ENCODE measurements around the gene AUTS2.
A peak's percentile ranks its signal among the peaks of the same experiment; 100 is the strongest.
"Not testable (repeated sequence)": the region's sequence is repeated elsewhere in the genome, so short reads cannot be mapped to it uniquely, and the experiment has no call there.

AUTS2 gene

GRCh38 chr7:70728872-70729552, 1130.7 kb downstream of the AUTS2 start:
- TF ChIP-seq SUZ12 (IDR thresholded peaks at IDR 0.05) (no peak), NFRKB (IDR thresholded peaks at IDR 0.05) (no peak), FOXM1 (IDR thresholded peaks at IDR 0.05; ENCODE audit: borderline replicate concordance) (no peak), LEF1 (IDR thresholded peaks at IDR 0.05; ENCODE audit: borderline replicate concordance) (no peak), FOXA1 (IDR thresholded peaks at IDR 0.05) (no peak), L3MBTL2 (conservative IDR thresholded peaks at IDR 0.05) (no peak), SP1 (IDR thresholded peaks at IDR 0.05) (no peak), ZNF384 (IDR thresholded peaks at IDR 0.05) (no peak)
- TF ChIP-seq, protein P1, sequence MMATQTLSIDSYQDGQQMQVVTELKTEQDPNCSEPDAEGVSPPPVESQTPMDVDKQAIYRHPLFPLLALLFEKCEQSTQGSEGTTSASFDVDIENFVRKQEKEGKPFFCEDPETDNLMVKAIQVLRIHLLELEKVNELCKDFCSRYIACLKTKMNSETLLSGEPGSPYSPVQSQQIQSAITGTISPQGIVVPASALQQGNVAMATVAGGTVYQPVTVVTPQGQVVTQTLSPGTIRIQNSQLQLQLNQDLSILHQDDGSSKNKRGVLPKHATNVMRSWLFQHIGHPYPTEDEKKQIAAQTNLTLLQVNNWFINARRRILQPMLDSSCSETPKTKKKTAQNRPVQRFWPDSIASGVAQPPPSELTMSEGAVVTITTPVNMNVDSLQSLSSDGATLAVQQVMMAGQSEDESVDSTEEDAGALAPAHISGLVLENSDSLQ (IDR thresholded peaks at IDR 0.05) = no peak
- no peak for DNase-seq (ENCODE audit: extremely low spot score)
- CTCF ChIA-PET = no interaction called here
- POLR2A ChIA-PET = no interaction called here

GRCh38 chr7:70729553-70730157, 1131.4 kb downstream of the AUTS2 start:
- DNase-seq (ENCODE audit: extremely low spot score); CTCF ChIA-PET; POLR2A ChIA-PET: not testable (repeated sequence)

- no peak for DNase-seq (ENCODE audit: extremely low spot score)
- ChIA-PET CTCF (no interaction called here), POLR2A (no interaction called here)
- TF ChIP-seq NFRKB (IDR thresholded peaks at IDR 0.05) (no peak), FOXM1 (IDR thresholded peaks at IDR 0.05; ENCODE audit: borderline replicate concordance) (no peak), BHLHE40 (IDR thresholded peaks at IDR 0.05; ENCODE audit: borderline replicate concordance) (no peak), SUZ12 (IDR thresholded peaks at IDR 0.05) (no peak), HDGF (IDR thresholded peaks at IDR 0.05; ENCODE audit: borderline replicate concordance) (no peak), FOXA1 (IDR thresholded peaks at IDR 0.05) (no peak)
Measured at GRCh38 chr7:70730451-70731110, 1132.3 kb downstream of the AUTS2 start.

- no peak for TF ChIP-seq BHLHE40 (IDR thresholded peaks at IDR 0.05; ENCODE audit: borderline replicate concordance)
- TF ChIP-seq TARDBP (IDR thresholded peaks at IDR 0.05) = no peak
- no peak for TF ChIP-seq L3MBTL2 (conservative IDR thresholded peaks at IDR 0.05)
- TF ChIP-seq FOXM1 (IDR thresholded peaks at IDR 0.05; ENCODE audit: borderline replicate concordance) = no peak
- no peak for TF ChIP-seq CTBP1 (IDR thresholded peaks at IDR 0.05; ENCODE audit: borderline replicate concordance)
- no peak for TF ChIP-seq NFRKB (IDR thresholded peaks at IDR 0.05)
- no peak for TF ChIP-seq FOXK2 (IDR thresholded peaks at IDR 0.05)
- no peak for TF ChIP-seq SP1 (IDR thresholded peaks at IDR 0.05)
- no peak for TF ChIP-seq ARNT (IDR thresholded peaks at IDR 0.05)
- TF ChIP-seq ZNF384 (IDR thresholded peaks at IDR 0.05) = no peak
- no peak for TF ChIP-seq ELF4 (IDR thresholded peaks at IDR 0.05)
- no peak for TF ChIP-seq LEF1 (IDR thresholded peaks at IDR 0.05; ENCODE audit: borderline replicate concordance)
- no peak for TF ChIP-seq HDGF (IDR thresholded peaks at IDR 0.05; ENCODE audit: borderline replicate concordance)
- TF ChIP-seq SUZ12 (IDR thresholded peaks at IDR 0.05) = no peak
- TF ChIP-seq FOXA1 (IDR thresholded peaks at IDR 0.05) = no peak
- TF ChIP-seq, protein P1 (IDR thresholded peaks at IDR 0.05) = no peak
- ChIA-PET POLR2A (no interaction called here), CTCF (no interaction called here)
Measured at GRCh38 chr7:70733090-70733489, 1134.8 kb downstream of the AUTS2 start.

DNA sequence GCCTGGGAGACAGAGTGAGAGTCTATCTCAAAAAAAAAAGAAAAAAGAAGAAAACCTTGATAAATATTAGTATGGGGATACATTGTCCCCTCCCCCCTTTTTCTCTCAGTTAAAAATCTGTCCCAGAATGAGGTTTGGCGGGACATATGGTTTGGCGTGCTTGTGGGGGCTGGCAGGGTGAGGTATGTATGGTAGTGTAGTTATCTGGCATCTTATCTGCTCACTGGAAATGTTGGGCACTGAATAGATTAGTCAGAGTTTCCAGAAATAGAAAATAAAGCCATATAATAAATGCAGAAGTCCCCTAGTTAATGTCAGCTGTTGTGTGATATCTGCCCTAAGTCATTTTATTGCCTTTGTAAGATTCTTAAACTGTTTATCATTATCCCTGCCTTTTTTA, 1136.1 kb downstream of the AUTS2 start:
- POLR2A ChIA-PET = no interaction called here
- TF ChIP-seq, protein P1 (IDR thresholded peaks at IDR 0.05) = no peak
- TF ChIP-seq ELF4 (IDR thresholded peaks at IDR 0.05) = no peak
- DNase-seq (ENCODE audit: extremely low spot score) = no peak
- CTCF ChIA-PET = no interaction called here

More at GRCh38 chr7:70733090-70733489, 1134.8 kb downstream of the AUTS2 start:
- no peak for DNase-seq (ENCODE audit: extremely low spot score)

DNA sequence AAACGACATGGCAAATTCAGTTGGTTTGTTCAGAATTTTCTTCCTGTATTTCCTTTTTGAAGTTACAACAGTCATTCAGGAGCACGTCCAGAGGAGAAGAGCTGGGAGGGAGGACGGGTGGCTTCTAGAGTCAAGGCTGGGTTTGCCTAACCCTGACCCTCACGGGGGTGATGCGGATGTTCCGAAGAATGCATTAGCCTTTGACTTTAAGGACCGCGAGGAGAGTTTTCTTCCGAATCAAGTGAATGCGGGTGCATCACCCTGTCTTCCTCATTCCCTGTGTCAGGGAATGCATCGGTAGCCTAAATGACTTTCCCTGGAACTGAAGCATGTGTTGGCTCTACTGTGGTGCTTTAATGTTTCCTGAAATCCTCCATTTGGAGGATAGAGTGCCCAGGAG, 1137.0 kb downstream of the AUTS2 start:
- ChIA-PET CTCF (no interaction called here), POLR2A (no interaction called here)
- no peak for TF ChIP-seq FOXA1 (IDR thresholded peaks at IDR 0.05)
- no peak for DNase-seq (ENCODE audit: extremely low spot score)

GRCh38 chr7:70736715-70737460, 1138.6 kb downstream of the AUTS2 start:
- ChIA-PET CTCF (no interaction called here), POLR2A (no interaction called here)
- DNase-seq (ENCODE audit: extremely low spot score) = no peak
- TF ChIP-seq HDGF (IDR thresholded peaks at IDR 0.05; ENCODE audit: borderline replicate concordance) = no peak
- TF ChIP-seq, protein P1 (IDR thresholded peaks at IDR 0.05) = 0 out of 2 replicates have a peak, but pooled peaks have one; percentile 7
- no peak for TF ChIP-seq CTBP1 (IDR thresholded peaks at IDR 0.05; ENCODE audit: borderline replicate concordance)
- peak; percentile 51 for TF ChIP-seq L3MBTL2 (conservative IDR thresholded peaks at IDR 0.05)
